OCI-LY1 (cell line): ENCODE data around the gene TSNAX.

Experiments used
- H2AFZ ChIP-seq: fragments of 200-600 bp; sonication (generic), shearing (Covaris generic); 2 replicates; pipeline ENCODE4 v1.6.0; 2014; ENCODE audit warnings: antibody characterized with exemption, mild to moderate bottlenecking, low read length
- H3F3A ChIP-seq: fragments of 200-600 bp; sonication (generic), shearing (Covaris generic); 2 replicates; pipeline ENCODE4 v1.6.0; 2014; ENCODE audit warnings: mild to moderate bottlenecking, antibody characterized with exemption, low read length, moderate library complexity; ENCODE audit not compliant: insufficient read depth
- H3K27ac ChIP-seq: fragments of 200-600 bp; sonication (generic); 2 replicates; pipeline ENCODE4 v1.5.1; 2014; ENCODE audit warnings: low read length, mixed run types, mild to moderate bottlenecking, low read depth; ENCODE audit not compliant: poor library complexity, severe bottlenecking
- H3K27me3 ChIP-seq: fragments of 200-600 bp; sonication (generic); 2 replicates; pipeline ENCODE4 v1.6.0; 2014; ENCODE audit warnings: antibody characterized with exemption, mild to moderate bottlenecking, low read length, moderate library complexity; ENCODE audit not compliant: insufficient read depth
- H3K36me3 ChIP-seq: fragments of 200-600 bp; sonication (generic); 2 replicates; pipeline ENCODE4 v1.6.1; 2014; ENCODE audit warnings: mild to moderate bottlenecking, antibody characterized with exemption, low read length, moderate library complexity, mixed read lengths; ENCODE audit not compliant: insufficient read depth
- H3K4me1 ChIP-seq: fragments of 200-600 bp; sonication (generic); 2 replicates; pipeline ENCODE4 v1.5.1; 2014; ENCODE audit warnings: mild to moderate bottlenecking, low read length, moderate library complexity; ENCODE audit not compliant: insufficient read depth, severe bottlenecking
- H3K4me2 ChIP-seq: fragments of 200-600 bp; sonication (generic), shearing (Covaris generic); 2 replicates; pipeline ENCODE4 v1.6.1; 2014; ENCODE audit warnings: low read length
- H3K4me3 ChIP-seq: fragments of 200-600 bp; sonication (generic); 2 replicates; pipeline ENCODE4 v1.5.1; 2014; ENCODE audit warnings: low read length, low read depth, mild to moderate bottlenecking, mixed read lengths; ENCODE audit not compliant: poor library complexity, severe bottlenecking
- H3K79me2 ChIP-seq: fragments of 200-600 bp; shearing (Covaris generic); 2 replicates; pipeline ENCODE4 v1.6.1; 2016; ENCODE audit warnings: mixed run types, low read length, mixed read lengths; ENCODE audit not compliant: insufficient read depth
- H3K9ac ChIP-seq: fragments of 200-600 bp; sonication (generic), shearing (Covaris generic); 2 replicates; pipeline ENCODE4 v1.6.1; 2014; ENCODE audit warnings: mild to moderate bottlenecking, low read length, mixed read lengths
- H3K9me2 ChIP-seq: fragments of 200-600 bp; sonication (generic), shearing (Covaris generic); 2 replicates; pipeline ENCODE4 v1.6.1; 2014; ENCODE audit warnings: low read depth, mild to moderate bottlenecking, low read length, mixed read lengths
- H3K9me3 ChIP-seq: fragments of 200-600 bp; shearing (Covaris generic); 2 replicates; pipeline ENCODE4 v1.6.1; 2014; ENCODE audit warnings: low read length, mixed read lengths
- H4K20me1 ChIP-seq: fragments of 200-600 bp; sonication (generic), shearing (Covaris generic); 2 replicates; pipeline ENCODE4 v1.6.0; 2016; ENCODE audit warnings: mild to moderate bottlenecking, low read length; ENCODE audit not compliant: insufficient read depth
- CTCF ChIP-seq: fragments of 200-600 bp; sonication (generic), shearing (Covaris generic); IDR thresholded peaks from 2 replicates; pipeline ENCODE4 v1.5.1; 2017; ENCODE audit warnings: mild to moderate bottlenecking, antibody characterized with exemption, low read length, moderate library complexity, mixed read lengths
- EZH2 ChIP-seq: fragments of 200-600 bp; sonication (generic), shearing (Covaris generic); IDR thresholded peaks from 2 replicates; pipeline ENCODE4 v1.8.0; 2017; ENCODE audit warnings: borderline replicate concordance, mixed run types, mild to moderate bottlenecking, antibody characterized with exemption, low read length, moderate library complexity, mixed read lengths

Gene TSNAX

GRCh38 chr1:231571904-231572303, 43.4 kb downstream of the TSNAX start:
- Histone ChIP-seq H3K4me1 (no peaks in the 10 kb centered on the region), H3K9me3 (no peaks in the 10 kb centered on the region), H3K4me2 (no peak overlapping the region), H3K9me2 (no peaks in the 10 kb centered on the region), H3K27ac (no peak overlapping the region), H3K4me3 (no peak overlapping the region), H2AFZ (no peak overlapping the region), H3K79me2 (no peaks in the 10 kb centered on the region), H3K27me3 (no peaks in the 10 kb centered on the region), H4K20me1 (no peaks in the 10 kb centered on the region), H3F3A (no peaks in the 10 kb centered on the region), H3K9ac (no peak overlapping the region), H3K36me3 (peaks cover 4% of the 10 kb centered on the region; the same call in 1 of the 2 replicates)
- no peak for TF ChIP-seq CTCF
- no peak for TF ChIP-seq EZH2

- H3K9me3 ChIP-seq: no peaks in the 10 kb centered on the region
- no peaks in the 10 kb centered on the region for H4K20me1 ChIP-seq
- H3K36me3 ChIP-seq: no peaks in the 10 kb centered on the region
Measured at GRCh38 chr1:231575472-231575871, 47.0 kb downstream of the TSNAX start.

GRCh38 chr1:231576804-231577718, 48.6 kb downstream of the TSNAX start:
- H3K9ac ChIP-seq: no peak overlapping the region
- H3K4me1 ChIP-seq: no peaks in the 10 kb centered on the region
- no peaks in the 10 kb centered on the region for H4K20me1 ChIP-seq
- no peak overlapping the region for H3K4me3 ChIP-seq
- H3F3A ChIP-seq: no peaks in the 10 kb centered on the region
- H2AFZ ChIP-seq: no peak overlapping the region
- no peaks in the 10 kb centered on the region for H3K79me2 ChIP-seq
- H3K27ac ChIP-seq: no peak overlapping the region
- H3K9me3 ChIP-seq: no peaks in the 10 kb centered on the region
- no peaks in the 10 kb centered on the region for H3K9me2 ChIP-seq
- no peak overlapping the region for H3K4me2 ChIP-seq
- no peaks in the 10 kb centered on the region for H3K36me3 ChIP-seq
- TF ChIP-seq CTCF: no peak
- no peak for TF ChIP-seq EZH2
- no peaks in the 10 kb centered on the region for H3K27me3 ChIP-seq

More at GRCh38 chr1:231575472-231575871, 47.0 kb downstream of the TSNAX start:
- Histone ChIP-seq H3K4me2 (no peak overlapping the region), H3K4me3 (no peak overlapping the region), H3F3A (no peaks in the 10 kb centered on the region), H3K4me1 (no peaks in the 10 kb centered on the region), H3K79me2 (no peaks in the 10 kb centered on the region), H3K27me3 (no peaks in the 10 kb centered on the region), H3K9me2 (no peaks in the 10 kb centered on the region), H3K9ac (no peak overlapping the region), H3K27ac (no peak overlapping the region), H2AFZ (no peak overlapping the region)
- TF ChIP-seq EZH2 (no peak), CTCF (no peak)
